Central memory CD8-positive, alpha-beta T cell (primary cell): Measurements from ENCODE around the gene ST8SIA1.

Experiments used
- ATAC-seq: fragments of 150-1000 bp; cut with Tn5 transposase; replicated peaks from 2 replicates; pipeline ENCODE4 v1.10.0; 2022; ENCODE audit warnings: mild to moderate bottlenecking, moderate FRiP score, moderate number of reproducible peaks; ENCODE audit not compliant: poor library complexity, severe bottlenecking; ENCODE audit errors: extremely low read depth
- DNase-seq, 2 donors: peaks; one replicate each; pipeline ENCODE4 v3.0.0; 2021; ENCODE audit warnings: low spot score in 2 of 2
- H3K27ac Mint-ChIP-seq: one replicate; pipeline ENCODE4 v1.8.0; 2022; ENCODE audit warnings: low read depth, mild to moderate bottlenecking, moderate library complexity, mixed read lengths
- H3K27me3 Mint-ChIP-seq: one replicate; pipeline ENCODE4 v1.8.0; 2022; ENCODE audit warnings: mixed read lengths
- H3K36me3 Mint-ChIP-seq: one replicate; pipeline ENCODE4 v1.8.0; 2022; ENCODE audit warnings: mild to moderate bottlenecking, moderate library complexity, mixed read lengths; ENCODE audit not compliant: insufficient read depth
- H3K4me1 Mint-ChIP-seq: one replicate; pipeline ENCODE4 v1.8.0; 2022; ENCODE audit warnings: mixed read lengths
- H3K4me3 Mint-ChIP-seq: one replicate; pipeline ENCODE4 v1.8.0; 2022; ENCODE audit warnings: mild to moderate bottlenecking, moderate library complexity, mixed read lengths
- H3K9me3 Mint-ChIP-seq: one replicate; pipeline ENCODE4 v1.8.0; 2022; ENCODE audit warnings: mixed read lengths

The ST8SIA1 gene

DNA sequence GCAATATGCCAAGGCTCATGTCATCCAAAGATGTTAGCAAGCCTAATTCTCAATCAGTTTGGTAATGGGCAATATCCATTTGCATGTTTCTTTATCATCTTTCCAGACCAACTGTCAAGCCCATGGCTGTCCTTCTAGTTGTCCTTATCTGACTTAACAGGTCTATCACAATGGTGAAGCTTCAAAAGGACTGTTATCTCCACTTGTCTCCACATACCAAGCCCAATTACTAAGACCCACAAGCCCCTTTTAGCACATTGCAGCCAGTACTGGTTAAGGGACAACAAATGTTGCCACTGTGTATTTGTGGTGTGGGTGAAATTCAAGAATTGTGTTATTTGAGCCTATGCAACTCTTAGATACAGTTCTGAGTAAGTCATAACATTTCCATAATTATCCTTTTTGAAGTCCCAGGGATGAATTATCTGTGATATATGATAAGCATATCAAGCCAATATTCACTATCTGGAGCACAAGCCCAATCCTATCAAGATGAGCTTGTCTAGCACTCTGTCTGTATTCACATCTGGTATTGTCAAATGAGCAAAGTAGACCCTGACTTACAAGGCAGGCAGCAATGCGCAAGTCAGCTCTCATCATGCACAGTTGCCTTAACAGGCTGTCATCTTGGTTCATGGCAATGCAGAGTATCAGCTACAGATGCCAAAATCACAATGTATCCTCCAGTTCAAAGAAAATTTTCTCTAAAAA, 19.3 kb upstream of the ST8SIA1 start:
- Mint-ChIP-seq H3K4me3 (no peak overlapping the region), H3K4me1 (no peaks in the 10 kb centered on the region), H3K27me3 (no peaks in the 10 kb centered on the region), H3K36me3 (no peaks in the 10 kb centered on the region), H3K27ac (no peak overlapping the region), H3K9me3 (no peaks in the 10 kb centered on the region)
- ATAC-seq, result no peak
- DNase-seq, result no peak

- no peaks in the 10 kb centered on the region for H3K27me3 Mint-ChIP-seq
- no peak overlapping the region for H3K4me3 Mint-ChIP-seq
- DNase-seq (no peak), ATAC-seq (no peak)
- no peaks in the 10 kb centered on the region for H3K4me1 Mint-ChIP-seq
- no peaks in the 10 kb centered on the region for H3K9me3 Mint-ChIP-seq
- no peaks in the 10 kb centered on the region for H3K36me3 Mint-ChIP-seq
- no peak overlapping the region for H3K27ac Mint-ChIP-seq
These were observed 16.4 kb upstream of the ST8SIA1 start for GRCh38 chr12:22350886-22351285.

DNA sequence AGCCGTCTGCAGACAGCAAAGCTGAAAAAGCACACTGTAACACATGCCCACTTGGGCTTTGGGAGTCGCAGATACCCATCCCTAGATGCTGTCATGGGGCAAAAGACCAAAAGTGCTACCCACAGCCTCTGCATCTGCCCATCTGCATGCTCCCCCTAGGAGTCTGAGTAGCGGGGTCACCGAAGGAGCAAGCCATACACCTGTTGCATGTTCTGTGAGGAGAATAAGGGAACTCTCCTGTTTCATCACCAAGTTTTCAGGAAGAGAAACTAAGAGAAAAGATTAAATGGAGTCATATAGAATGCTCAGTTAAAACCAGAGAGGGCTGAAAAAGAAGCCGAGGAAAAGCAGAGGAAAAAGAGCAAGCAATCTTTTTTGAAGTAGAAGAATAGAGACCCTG, 13.7 kb upstream of the ST8SIA1 start:
- H3K27ac Mint-ChIP-seq, result no peak overlapping the region
- no peak for ATAC-seq
- H3K36me3 Mint-ChIP-seq, result no peaks in the 10 kb centered on the region
- no peak overlapping the region for H3K4me3 Mint-ChIP-seq
- H3K27me3 Mint-ChIP-seq, result no peaks in the 10 kb centered on the region
- no peak for DNase-seq
- no peaks in the 10 kb centered on the region for H3K4me1 Mint-ChIP-seq
- no peaks in the 10 kb centered on the region for H3K9me3 Mint-ChIP-seq

DNA sequence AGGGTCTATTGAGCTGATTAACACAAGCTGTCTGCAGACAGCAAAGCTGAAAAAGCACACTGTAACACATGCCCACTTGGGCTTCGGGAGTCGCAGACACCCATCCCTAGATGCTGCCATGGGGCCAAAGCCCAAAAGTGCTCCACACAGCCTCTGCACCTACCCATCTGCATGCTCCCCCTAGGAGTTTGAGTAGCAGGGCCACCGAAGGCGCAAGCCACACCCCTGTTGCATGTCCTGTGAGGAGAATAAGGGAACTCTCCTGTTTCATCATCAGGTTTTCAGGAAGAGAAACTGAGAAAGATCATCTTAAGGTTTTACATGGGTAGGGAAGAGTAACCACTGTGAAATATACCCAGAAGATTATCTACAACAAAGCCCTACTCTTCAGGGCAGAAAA, 5.6 kb upstream of the ST8SIA1 start:
- peaks cover 15% of the 10 kb centered on the region for H3K27me3 Mint-ChIP-seq
- H3K36me3 Mint-ChIP-seq, result peaks cover 4% of the 10 kb centered on the region
- no peaks in the 10 kb centered on the region for H3K9me3 Mint-ChIP-seq
- no peak for ATAC-seq
- DNase-seq, result no peak
- H3K4me1 Mint-ChIP-seq, result peaks cover 8% of the 10 kb centered on the region
- no peak overlapping the region for H3K27ac Mint-ChIP-seq
- H3K4me3 Mint-ChIP-seq, result no peak overlapping the region

DNA sequence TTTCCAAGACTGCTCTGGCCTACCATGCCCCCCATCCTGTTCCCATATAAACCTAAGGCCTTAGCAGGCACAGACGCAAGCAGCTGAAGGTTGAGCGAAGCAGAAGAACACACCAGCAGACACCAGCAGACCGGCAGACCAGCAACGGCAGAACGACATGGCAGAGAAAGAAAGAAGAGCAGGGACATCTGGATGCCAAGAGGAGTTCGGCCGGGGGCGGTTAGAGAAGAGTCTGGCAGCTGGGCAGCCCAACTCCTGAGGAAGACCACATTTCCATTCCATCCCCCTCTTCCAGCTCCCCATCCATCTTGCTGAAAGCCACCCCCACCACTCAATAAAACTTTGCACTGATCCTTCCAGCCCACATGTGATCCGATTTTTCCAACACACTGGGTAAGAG, 5.2 kb upstream of the ST8SIA1 start:
- Mint-ChIP-seq H3K4me1 (peaks cover 12% of the 10 kb centered on the region), H3K27ac (no peak overlapping the region), H3K27me3 (peaks cover 15% of the 10 kb centered on the region), H3K9me3 (no peaks in the 10 kb centered on the region), H3K36me3 (peaks cover 9% of the 10 kb centered on the region), H3K4me3 (no peak overlapping the region)
- DNase-seq (no peak), ATAC-seq (no peak)

DNA sequence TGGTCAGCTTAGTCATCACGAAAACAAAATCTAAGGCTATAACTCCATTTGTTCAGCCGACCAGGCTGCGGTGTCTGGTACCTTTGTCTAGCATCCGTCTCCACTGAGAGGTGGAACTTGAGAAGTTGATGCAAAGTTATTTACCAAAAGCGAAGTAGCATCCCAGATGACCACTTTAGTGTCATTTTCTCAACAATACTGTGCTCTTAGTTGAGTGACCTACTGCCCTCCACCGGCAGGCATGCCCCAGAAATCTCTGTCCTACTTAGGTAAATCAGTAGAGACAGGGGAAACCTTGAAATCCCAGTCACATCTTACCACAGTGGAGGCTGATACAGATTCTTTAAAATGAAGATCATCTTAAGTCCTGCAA, 1.3 kb upstream of the ST8SIA1 start:
- H3K4me1 Mint-ChIP-seq, result peaks cover 40% of the 10 kb centered on the region
- H3K27ac Mint-ChIP-seq, result peak overlapping the region; percentile 98
- H3K9me3 Mint-ChIP-seq, result no peaks in the 10 kb centered on the region
- peak overlapping the region; percentile 99 for H3K4me3 Mint-ChIP-seq
- DNase-seq, result no peak
- peak; percentile 0 for ATAC-seq
- H3K27me3 Mint-ChIP-seq, result peaks cover 15% of the 10 kb centered on the region
- H3K36me3 Mint-ChIP-seq, result peaks cover 16% of the 10 kb centered on the region

- Mint-ChIP-seq H3K27me3 (peaks cover 15% of the 10 kb centered on the region), H3K9me3 (no peaks in the 10 kb centered on the region), H3K4me1 (peaks cover 53% of the 10 kb centered on the region), H3K36me3 (peaks cover 16% of the 10 kb centered on the region), H3K4me3 (peak overlapping the region; percentile 99), H3K27ac (peak overlapping the region; percentile 82)
- DNase-seq (no peak), ATAC-seq (no peak)
These were observed 646 bp downstream of the ST8SIA1 start for GRCh38 chr12:22333713-22334409.

DNA sequence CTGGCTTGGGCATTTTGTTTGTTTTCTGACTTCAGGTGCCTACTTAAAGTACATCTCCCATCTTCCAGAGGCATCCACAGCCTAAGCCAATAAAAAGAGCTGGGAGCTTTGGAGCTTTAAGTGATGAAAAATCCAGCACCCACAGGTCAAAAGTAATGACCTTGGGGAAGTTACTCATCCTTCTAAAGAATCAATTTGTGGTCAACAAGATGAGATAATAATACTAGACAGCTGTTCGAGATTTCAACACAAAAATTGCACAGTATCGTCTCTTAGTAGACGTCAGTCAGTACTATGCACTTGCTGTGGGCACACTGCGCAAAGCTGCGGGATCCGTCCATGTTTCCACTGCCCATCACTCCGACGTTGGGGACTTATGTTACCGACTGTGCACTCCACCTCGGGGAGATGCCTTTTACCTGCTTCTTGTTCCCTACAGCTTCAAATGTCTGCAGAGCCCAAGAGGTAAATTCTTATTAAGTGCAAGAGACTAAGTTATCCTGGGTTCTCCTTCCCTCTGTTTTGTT, 1.3 kb downstream of the ST8SIA1 start:
- peak overlapping the region; percentile 82 for H3K27ac Mint-ChIP-seq
- peaks cover 59% of the 10 kb centered on the region for H3K4me1 Mint-ChIP-seq
- H3K27me3 Mint-ChIP-seq, result peaks cover 9% of the 10 kb centered on the region
- peaks cover 16% of the 10 kb centered on the region for H3K36me3 Mint-ChIP-seq
- no peak for DNase-seq
- H3K9me3 Mint-ChIP-seq, result no peaks in the 10 kb centered on the region
- no peak for ATAC-seq
- H3K4me3 Mint-ChIP-seq, result peak overlapping the region; percentile 99

DNA sequence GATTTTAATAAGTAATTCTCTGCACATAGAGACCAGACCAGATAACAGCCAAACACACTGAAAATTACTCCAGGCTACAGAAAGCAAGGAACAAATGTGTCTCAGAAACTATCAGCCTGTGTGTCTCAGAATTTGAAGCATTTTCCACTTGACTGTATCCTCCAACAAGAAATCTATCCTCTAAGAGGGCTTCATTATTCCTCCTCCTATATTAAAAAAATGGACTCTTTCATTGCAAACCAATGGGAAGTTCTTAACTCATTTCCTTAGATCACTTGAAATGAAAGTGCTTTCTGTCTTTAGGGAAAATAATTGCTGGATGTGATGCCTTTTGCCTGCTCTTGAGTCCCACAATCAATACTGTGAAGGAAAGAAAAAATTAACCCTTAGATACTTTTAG, 2.3 kb downstream of the ST8SIA1 start:
- peaks cover 66% of the 10 kb centered on the region for H3K4me1 Mint-ChIP-seq
- ATAC-seq (no peak), DNase-seq (no peak)
- H3K4me3 Mint-ChIP-seq, result peak overlapping the region; percentile 99
- peak overlapping the region; percentile 82 for H3K27ac Mint-ChIP-seq
- no peaks in the 10 kb centered on the region for H3K27me3 Mint-ChIP-seq
- H3K36me3 Mint-ChIP-seq, result peaks cover 16% of the 10 kb centered on the region
- H3K9me3 Mint-ChIP-seq, result no peaks in the 10 kb centered on the region

GRCh38 chr12:22329621-22330020, 4.9 kb downstream of the ST8SIA1 start:
- no peaks in the 10 kb centered on the region for H3K9me3 Mint-ChIP-seq
- H3K36me3 Mint-ChIP-seq, result peaks cover 9% of the 10 kb centered on the region
- peak overlapping the region; percentile 42 for H3K27ac Mint-ChIP-seq
- peak overlapping the region; percentile 2 for H3K4me3 Mint-ChIP-seq
- peaks cover 59% of the 10 kb centered on the region for H3K4me1 Mint-ChIP-seq
- no peaks in the 10 kb centered on the region for H3K27me3 Mint-ChIP-seq
- ATAC-seq, result no peak
- DNase-seq, result no peak

- H3K27me3 Mint-ChIP-seq, result no peaks in the 10 kb centered on the region
- no peak overlapping the region for H3K27ac Mint-ChIP-seq
- DNase-seq (no peak), ATAC-seq (no peak)
- H3K9me3 Mint-ChIP-seq, result peaks cover 4% of the 10 kb centered on the region
- H3K36me3 Mint-ChIP-seq, result peaks cover 2% of the 10 kb centered on the region
- no peak overlapping the region for H3K4me3 Mint-ChIP-seq
- H3K4me1 Mint-ChIP-seq, result peaks cover 53% of the 10 kb centered on the region
These were observed 9.3 kb downstream of the ST8SIA1 start for GRCh38 chr12:22325218-22325617.

DNA sequence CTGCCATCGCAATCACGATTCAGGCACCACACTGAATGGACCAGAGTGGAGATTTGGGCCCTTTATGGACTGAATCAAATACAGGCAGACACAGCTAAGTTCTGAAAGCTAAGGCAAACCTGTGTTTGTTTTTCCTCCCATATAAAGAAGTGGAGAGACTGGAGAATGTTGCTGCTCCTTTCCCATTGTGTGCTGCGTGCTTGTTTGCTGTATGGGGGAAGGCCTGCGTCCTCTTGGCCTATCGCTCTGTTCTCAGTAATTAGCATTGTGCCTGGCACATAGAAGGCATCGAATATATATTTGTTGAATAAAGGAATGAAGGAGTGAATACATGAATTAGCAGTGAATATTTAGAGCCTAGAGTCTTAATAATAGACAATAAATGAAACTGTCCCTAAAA, 12.4 kb downstream of the ST8SIA1 start:
- Mint-ChIP-seq H3K36me3 (peaks cover 3% of the 10 kb centered on the region), H3K9me3 (peaks cover 4% of the 10 kb centered on the region), H3K4me1 (peaks cover 49% of the 10 kb centered on the region), H3K27me3 (no peaks in the 10 kb centered on the region), H3K27ac (no peak overlapping the region), H3K4me3 (no peak overlapping the region)
- ATAC-seq (no peak), DNase-seq (no peak)

GRCh38 chr12:22321638-22322037, 12.9 kb downstream of the ST8SIA1 start:
- H3K4me1 Mint-ChIP-seq, result peaks cover 46% of the 10 kb centered on the region
- peaks cover 4% of the 10 kb centered on the region for H3K9me3 Mint-ChIP-seq
- DNase-seq, result no peak
- no peaks in the 10 kb centered on the region for H3K27me3 Mint-ChIP-seq
- H3K4me3 Mint-ChIP-seq, result no peak overlapping the region
- peak overlapping the region; percentile 98 for H3K27ac Mint-ChIP-seq
- ATAC-seq, result peak; percentile 76
- H3K36me3 Mint-ChIP-seq, result peaks cover 2% of the 10 kb centered on the region
